HG02938 (cell line): ENCODE results near the gene TLL1.

Source experiments
- ATAC-seq: cut with Tn5 transposase; IDR thresholded peaks from one replicate; pipeline ENCODE4 v1.9.1; 2021; ENCODE audit warnings: mild to moderate bottlenecking, moderate library complexity; ENCODE audit not compliant: unreplicated experiment

TLL1 gene

GRCh38 chr4:165879641-165880040 lies 6.6 kb downstream of the TLL1 start:
- ATAC-seq, result no peak

- no peak for ATAC-seq
Measured at GRCh38 chr4:165894159-165894558, 21.1 kb downstream of the TLL1 start.

GRCh38 chr4:165905405-165906027 lies 32.5 kb downstream of the TLL1 start:
- ATAC-seq, result no peak

DNA sequence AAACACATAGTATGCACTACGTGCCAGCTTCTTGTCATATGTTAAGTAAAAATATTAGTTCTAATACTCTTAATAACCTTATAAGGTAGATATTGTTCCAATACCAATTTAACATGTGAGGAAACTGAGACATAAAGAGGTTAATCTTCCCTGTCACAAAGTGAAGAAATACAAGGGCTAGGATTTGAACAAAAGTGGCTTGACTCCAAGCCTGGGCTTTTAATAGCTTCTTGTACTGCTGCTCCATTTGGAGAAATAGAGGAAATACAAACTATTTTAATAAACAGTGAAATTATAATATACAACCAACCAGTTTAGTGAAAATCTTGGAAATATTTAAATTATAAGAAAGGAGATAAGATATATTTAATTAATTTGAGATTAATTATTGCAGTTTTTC lies 33.2 kb downstream of the TLL1 start:
- ATAC-seq, result no peak

DNA sequence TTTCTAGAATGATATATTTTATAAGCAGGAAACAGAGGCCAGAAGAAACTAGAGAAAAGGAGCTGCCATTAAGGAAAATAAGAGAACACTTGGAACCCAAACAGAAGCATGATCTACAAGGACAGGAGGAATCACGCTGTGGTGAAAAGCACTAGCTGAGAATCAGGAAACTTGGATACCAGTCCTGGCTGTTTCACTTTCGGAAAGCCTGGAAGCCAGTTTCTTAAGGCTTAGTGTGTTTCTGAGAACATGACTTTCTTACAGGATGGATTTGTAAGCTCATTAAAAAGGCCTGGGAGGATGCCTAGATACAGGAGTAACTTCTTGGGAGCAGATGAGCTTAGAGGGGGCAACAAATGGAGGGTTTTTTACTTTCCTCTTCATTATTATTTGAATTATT lies 36.9 kb downstream of the TLL1 start:
- ATAC-seq, result no peak

GRCh38 chr4:165915215-165915614 lies 42.2 kb downstream of the TLL1 start:
- no peak for ATAC-seq

DNA sequence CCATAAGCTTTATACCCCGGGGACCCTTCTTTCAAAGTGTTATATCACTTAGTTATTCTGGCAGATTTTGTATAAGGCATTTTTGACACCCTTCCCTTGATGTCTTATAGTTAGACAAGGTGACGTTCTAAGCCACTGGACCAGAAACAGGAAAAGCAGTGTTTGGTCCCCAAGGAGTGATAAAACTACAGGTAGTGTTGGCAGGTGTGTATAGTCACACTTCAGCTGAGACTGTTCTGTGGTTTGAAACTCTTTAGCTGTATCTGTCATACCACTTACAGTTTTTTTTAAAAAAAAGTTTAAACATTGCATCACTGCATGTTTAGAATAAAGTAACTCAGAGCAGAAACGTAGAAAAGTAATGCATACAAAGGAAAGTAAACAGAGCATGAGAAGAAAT lies 48.5 kb downstream of the TLL1 start:
- ATAC-seq, result no peak

GRCh38 chr4:165922747-165923146 lies 49.7 kb downstream of the TLL1 start:
- ATAC-seq, result no peak

DNA sequence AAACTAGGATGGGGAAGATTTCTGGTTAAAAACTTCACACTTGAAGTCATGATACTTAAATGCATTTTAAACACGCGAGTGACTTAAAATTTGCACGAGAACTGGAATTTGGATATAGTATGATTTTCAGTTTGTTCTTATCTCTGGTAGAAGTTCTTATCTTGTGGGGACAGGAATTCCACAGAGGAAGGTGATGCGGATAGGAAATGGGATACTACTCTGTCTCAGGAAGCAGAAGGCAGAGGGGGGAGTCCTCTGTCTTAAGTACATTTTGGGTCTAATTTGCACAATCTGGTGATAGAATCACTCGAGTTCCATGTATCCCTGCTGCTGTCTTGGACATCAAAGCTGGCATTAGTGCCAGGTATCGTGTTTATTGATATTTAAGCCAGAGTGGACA lies 53.3 kb downstream of the TLL1 start:
- no peak for ATAC-seq

DNA sequence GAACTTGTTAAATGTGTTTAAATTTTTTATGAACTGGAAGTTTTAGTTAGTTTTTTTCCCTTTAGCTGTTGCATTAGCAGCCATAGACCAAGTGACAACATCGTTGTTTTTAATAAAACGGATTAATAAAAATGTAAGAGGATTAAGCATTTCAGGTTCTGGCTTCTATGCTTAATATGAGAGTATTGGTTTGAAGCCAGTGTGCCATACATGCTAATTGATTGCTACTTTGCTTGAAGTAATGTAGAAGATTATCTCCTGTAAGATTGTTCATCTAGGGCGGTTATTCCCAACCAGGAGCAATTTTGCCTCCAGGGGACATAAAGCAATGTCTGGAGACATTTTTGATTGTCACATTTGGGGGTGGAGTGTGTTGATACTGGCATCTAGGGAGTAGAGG lies 54.3 kb downstream of the TLL1 start:
- ATAC-seq, result no peak

- no peak for ATAC-seq
Measured at GRCh38 chr4:165927815-165928214, 54.8 kb downstream of the TLL1 start.

DNA sequence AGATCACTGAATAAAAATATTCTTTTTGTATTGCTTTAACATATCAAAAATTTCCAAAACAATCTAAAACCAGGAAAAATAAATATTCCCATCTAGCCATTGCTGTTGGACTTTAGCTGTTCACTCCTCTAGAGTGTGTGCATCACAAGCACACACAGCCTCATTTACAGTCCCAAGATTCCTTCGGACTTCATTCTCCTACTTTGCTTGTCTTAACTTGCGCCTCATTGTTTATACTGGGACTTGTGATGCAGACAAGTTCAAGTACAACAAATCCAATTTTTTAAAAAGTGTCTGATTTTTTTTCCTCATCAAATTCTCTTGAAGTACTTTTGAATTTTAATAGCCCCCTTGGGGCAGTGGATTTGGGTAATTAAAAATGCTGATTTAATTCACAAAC lies 55.6 kb downstream of the TLL1 start:
- ATAC-seq, result no peak

DNA sequence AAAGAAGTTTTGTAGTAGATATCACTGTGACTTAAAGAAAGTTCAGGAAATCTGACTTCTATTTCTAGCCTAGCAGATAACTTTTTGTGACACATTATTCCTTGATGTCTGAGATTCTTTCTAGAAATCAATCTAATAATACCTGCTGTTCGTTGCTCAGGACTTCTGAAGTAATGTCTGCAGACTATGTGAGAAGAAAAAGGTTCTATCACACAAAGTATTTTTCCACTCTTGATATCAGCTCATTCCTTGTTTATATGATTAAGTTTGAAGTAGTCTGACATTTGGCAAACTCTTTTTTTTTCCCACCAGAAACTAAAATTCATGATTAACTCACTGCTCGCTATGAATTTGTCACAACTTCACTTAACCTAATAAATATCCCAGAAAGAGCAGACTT lies 56.6 kb downstream of the TLL1 start:
- ATAC-seq, result no peak

DNA sequence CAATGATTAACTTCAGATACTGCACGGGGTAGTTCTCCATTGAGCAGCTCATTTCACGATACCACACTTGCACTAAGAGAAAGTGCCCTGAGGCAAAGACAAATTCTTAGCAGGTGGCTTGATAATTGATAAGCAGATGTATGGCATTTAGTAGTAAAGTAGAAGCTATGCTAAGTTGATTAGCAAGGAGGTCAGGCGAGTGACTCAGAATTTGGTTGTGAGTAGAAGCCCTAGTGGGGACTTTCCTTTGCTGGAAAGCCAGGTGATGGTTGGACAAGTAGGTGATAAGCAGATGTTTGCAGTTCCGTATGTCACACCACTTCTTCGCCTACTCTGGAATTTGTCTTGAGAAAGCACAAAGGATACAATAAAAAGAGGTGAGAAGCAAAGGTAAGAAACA lies 58.7 kb downstream of the TLL1 start:
- ATAC-seq, result no peak

DNA sequence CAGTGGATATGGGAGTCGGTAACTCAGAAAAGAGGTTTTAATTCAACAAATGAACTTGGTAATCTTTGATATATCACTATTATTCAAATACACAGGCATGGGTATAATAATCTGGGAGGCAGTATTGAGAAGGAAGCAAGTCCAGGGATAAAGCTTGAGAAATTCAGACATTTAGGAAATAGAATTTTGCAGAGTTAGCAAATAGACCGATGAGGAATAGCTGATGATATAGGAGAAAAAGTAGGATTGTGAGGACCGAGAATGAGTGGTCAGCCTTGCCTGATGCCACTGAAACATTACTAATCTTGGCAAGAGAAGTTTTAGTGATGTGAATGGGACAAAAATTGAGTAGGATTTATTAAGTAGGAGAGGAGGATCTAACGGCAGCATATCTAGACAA lies 71.9 kb downstream of the TLL1 start:
- no peak for ATAC-seq

GRCh38 chr4:165945991-165946390 lies 73.0 kb downstream of the TLL1 start:
- no peak for ATAC-seq

DNA sequence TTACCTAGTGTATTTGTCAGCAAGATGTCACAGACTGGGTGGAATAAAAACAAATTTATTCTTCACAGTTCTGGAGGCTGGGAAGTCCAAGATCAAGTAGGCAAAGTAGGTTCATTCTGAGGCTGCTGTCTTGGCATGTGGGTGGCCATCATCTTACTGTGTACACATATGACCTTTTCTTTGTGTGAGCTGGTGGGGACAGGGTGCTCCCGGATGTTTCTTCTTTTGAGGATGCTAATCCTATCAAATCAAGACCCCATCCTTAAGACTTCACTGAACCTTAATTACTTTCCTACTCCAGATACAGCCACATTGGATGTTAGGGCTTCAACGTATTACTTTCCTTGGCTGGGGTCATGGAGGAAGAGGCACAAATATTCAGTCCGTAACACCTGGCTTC lies 74.0 kb downstream of the TLL1 start:
- no peak for ATAC-seq

- no peak for ATAC-seq
Measured at GRCh38 chr4:165953181-165953580, 80.1 kb downstream of the TLL1 start.

GRCh38 chr4:165963621-165964020 lies 90.6 kb downstream of the TLL1 start:
- no peak for ATAC-seq

DNA sequence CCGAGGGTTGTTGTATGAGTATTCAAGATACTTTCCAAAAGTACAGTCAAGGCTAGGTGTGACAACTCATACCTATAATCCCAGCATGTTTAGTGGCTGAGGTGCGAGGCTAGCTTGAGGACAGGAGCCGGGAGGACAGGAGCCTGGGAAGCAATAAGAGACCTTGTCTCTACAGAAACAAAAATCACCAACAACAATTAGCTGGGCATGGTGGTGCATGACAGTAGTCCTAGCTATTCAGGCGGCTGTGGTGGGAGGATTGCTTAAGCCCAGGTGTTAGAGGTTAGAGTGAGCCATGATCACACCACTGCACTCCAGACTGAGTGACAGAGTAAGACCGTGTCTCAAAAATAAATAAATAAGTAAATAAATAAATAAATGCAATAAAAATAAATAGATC lies 91.6 kb downstream of the TLL1 start:
- no peak for ATAC-seq

DNA sequence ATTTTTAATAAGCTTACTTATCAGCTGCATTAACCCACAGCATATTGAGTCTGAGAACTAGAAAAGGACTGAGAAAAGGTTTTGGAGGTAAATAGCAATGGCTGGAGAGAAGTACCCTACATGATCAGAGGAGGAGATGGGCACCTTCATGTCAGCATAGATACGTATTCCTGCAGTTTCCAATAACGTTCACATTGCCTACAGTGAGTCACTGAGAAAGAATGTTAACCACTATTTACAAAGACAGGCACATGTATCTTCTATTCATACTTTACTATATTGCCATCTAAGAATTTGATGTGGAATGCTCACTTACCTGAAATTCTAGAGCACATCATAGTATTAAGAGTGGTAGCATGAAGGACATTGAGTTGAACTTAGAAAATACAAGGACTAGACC lies 92.5 kb downstream of the TLL1 start:
- ATAC-seq, result no peak

DNA sequence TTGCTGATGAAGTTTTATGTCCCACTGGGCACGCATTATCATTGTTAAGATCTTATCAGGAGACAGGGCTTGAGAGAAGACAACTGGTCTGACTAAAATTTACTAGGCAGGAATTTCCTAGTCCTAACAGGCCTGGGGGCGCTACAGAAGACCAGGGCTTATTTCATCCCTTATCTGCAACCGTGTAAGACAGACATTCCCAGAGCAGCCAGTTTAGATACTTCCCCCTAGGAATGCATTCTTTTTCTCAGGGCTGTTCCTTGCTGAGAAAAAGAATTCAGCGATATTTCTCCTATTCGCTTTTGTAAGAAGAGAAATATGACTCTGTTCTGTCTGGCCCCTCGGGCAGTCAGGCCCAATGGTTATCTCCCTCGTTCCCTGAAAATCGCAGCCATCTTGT lies 93.8 kb downstream of the TLL1 start:
- ATAC-seq, result no peak

- ATAC-seq, result no peak
Measured at GRCh38 chr4:165967486-165967885, 94.4 kb downstream of the TLL1 start.
